GM19025 (cell line): ENCODE results near the gene HTR2B.
"Not testable (repeated sequence)": the region's sequence is repeated elsewhere in the genome, so short reads cannot be mapped to it uniquely, and the experiment has no call there.

Source experiments
- ATAC-seq: cut with Tn5 transposase; IDR thresholded peaks from one replicate; pipeline ENCODE4 v1.9.1; 2021; ENCODE audit warnings: mild to moderate bottlenecking, low read depth, moderate library complexity; ENCODE audit not compliant: unreplicated experiment

The HTR2B gene

DNA sequence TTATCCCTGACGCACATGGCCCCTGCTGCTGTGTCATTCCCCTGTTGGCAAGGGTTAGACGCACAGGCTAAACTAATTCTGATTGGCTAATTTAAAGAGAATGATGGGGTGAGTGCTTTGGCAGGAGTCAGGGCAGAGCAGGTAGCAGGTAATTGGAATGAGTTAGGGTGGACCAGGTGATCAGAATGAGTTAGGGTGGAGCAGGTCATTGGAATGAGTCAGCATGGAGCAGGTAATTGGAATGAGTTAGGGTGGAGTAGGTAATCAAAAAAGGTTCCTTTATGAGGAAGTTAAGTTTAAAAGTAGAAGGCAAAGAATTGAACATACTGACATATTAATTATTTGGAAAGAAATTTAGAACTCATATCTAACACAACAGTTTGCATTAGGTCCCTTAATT is 24.5 kb downstream of the HTR2B start:
- ATAC-seq: not testable (repeated sequence)

DNA sequence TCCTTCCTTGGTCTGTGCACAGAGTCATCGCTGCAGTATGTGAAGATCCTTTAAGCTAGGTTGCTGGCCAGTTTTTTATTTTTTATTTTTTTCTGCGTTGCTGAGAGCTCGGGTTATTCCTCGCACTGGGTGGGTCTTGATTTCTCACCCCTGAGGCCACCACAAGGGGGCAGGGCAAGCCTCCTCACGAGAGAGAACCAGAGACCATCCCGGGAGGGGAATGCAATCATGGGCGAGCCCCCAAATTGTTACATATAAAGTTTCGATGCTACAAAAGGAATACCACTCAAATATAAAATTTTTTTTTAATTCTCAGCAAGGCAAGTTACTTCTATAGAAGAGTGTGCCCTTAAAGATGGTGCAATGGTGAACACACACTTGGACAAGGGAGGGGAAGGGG is 24.9 kb downstream of the HTR2B start:
- no peak for ATAC-seq

DNA sequence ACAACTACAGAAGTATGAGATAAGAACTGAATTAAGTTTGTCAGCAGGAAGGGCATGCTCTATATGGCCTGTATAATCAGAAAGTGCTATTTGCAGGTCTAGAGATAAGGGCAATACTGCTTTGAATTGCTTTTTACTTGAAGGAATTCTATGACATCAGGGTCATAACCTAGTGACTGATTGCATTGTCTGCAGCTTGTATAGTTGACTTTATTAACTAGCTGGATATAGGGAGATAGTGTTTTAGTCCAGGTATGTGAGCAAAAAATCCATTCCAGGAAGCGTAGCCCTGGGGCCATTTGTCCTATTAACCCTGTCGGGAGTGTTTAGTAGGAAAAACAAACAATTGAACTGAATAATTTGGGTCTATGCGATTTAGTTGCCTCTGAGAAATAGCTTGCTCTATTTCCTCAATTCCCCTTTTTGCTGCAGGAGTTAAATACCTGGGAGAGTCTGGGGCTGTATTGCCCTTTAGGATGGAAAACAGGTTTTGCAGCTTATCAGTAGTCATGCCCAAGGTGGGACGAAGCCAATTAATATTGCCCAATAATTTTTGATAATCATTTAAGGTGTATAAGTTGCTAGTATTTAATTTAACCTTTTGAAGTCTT is 30.0 kb downstream of the HTR2B start:
- ATAC-seq: no peak

DNA sequence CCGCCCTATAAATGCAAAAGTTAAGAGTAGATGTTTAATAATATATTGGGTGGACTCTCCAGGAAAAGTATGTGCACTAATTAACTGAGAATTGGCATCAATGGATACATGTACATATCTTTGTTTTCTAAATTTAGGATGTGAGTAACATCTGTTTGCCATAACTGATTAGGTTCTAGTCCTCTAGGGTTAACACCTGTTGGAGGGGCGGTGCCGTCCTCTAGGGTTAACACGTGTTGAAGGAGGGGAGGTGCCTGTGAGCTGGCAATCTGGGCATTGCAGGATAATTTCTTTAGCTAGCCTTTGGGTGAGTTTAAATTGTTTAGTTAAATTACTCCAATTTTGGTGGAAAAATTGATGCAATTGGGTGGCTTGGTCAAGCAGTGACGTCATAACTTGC is 30.9 kb downstream of the HTR2B start:
- no peak for ATAC-seq

- no peak for ATAC-seq
These were observed 36.1 kb downstream of the HTR2B start for GRCh38 chr2:231088754-231089153.

- ATAC-seq: no peak
These were observed 40.3 kb downstream of the HTR2B start for GRCh38 chr2:231084565-231084964.

DNA sequence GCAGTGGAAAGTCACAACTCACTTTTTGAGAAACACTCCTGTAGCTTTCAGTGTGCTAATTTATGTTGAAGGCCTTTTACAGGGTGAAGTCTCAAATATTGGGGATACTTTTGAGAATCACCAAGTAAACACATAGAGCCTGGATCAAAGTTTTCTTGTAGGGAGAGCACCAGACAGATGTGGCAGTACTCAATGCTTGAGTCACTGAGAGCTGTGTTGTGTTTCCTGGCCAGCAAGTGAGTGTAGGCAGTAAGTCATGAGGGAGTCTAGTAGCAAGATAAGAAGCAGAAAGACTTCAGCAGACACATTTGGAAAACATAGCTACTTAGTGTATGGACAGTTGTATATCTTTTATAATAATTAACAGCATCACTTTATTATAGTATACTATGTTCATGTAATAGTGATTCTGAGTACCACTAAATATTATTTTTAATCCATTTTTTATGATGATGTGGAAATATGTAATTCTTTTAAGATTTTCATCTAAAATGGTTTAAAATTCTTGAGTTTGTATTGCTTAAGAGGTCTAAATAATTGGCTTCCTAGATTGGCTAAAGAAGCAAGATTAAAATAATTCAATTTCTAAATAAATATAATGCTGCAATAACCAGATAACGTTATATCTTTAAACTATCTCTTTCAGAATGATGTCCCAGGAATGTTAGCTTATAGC is 55.3 kb downstream of the HTR2B start:
- no peak for ATAC-seq

DNA sequence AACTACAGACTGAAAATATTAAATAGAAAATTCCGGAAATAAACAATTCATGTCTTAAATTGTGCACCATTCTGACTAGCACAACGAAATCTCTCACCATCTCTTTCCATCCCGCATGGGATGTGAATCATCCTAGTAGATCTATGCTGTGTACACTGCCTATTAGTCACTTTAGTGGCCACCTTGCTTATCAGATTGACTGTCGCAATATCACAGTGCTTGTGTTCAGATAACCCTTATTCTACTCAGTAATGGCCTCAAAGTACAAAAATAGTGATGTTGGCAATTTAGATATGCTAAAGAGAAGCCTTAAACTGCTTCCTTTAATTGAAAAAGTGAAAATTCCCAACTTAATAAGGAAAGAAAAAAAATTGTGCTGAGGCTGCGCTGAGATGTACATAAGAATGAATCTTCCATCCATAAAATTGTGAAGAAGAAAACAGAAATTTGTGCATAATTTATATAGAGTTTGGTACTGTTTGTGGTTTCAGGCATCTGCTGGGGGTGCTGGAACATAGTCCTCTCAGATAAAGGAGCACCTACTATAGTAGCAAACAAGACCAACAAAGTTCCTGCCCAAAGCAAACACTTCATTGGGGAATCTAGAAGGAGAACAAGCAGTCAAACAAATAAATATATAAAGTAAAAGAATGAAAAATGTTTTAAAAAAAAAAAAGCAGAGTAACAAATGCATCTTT is 56.2 kb downstream of the HTR2B start:
- ATAC-seq: no peak

- ATAC-seq: not testable (repeated sequence)
These were observed 57.3 kb downstream of the HTR2B start for GRCh38 chr2:231067531-231067930.

DNA sequence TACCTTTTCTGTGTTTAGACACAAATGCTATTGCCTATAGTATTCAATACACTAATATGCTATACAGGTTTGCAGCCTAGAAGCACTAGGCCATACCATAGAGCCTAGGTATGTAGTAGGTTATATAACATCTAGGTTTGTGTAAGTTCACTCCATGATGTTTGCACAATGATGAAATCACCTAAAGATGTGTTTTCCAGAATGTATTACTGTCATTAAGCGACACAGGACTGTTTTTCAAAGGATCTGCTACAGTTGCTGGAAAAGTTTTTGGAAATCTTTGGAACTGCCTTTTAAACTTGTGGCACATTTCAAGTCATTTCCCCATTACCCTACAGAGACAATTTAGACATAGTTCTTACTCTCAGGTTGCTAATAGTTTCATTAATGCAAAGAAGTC is 58.9 kb downstream of the HTR2B start:
- no peak for ATAC-seq

- no peak for ATAC-seq
These were observed 61.5 kb downstream of the HTR2B start for GRCh38 chr2:231063347-231063746.

GRCh38 chr2:231062776-231063175 is 62.1 kb downstream of the HTR2B start:
- no peak for ATAC-seq

DNA sequence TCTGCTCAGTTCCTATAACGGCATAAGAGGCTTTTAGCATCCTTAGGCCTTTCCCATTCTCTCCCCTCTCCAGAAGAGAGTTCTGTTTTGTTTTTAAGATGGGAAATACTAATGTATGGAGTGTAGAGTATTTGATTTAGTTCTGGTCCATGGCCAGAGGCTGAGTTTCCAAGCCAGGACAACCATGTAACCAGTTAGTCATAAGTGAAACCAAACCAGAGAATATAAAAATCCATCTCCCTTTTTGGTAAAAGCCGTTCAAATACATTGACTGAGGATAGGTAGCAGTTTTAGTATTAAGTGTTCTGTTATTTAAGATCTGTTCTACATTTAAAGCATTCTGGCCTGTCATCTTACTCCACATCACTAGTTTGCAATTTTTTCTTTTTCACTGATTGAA is 65.1 kb downstream of the HTR2B start:
- ATAC-seq: no peak

GRCh38 chr2:231058761-231059550 is 65.9 kb downstream of the HTR2B start:
- ATAC-seq: no peak
